OCI-LY7 (cell line): Measurements from ENCODE around the gene OPRL1. TPM values are rescaled to one million over a fixed set of nuclear protein-coding genes. Genes with fewer than 3 reads are reported as not detected.

Source experiments
- BruUV-seq: library from RNA; stranded (reverse); fragments of 400-500 nt; replicated peaks from 2 replicates; lab custom pipeline; 2021; lab: Mats Ljungman, UMichigan
- CTCF ChIA-PET: fragments of 300-600 bp; sonication (Branson Sonifier 250); formaldehyde crosslinking; loops from one replicate; lab custom pipeline; 2022; ENCODE audit warnings: antibody characterized with exemption; ENCODE audit not compliant: unreplicated experiment; lab: Charles Lee
- POLR2A ChIA-PET: fragments of 300-600 bp; sonication (Branson Sonifier 250); formaldehyde crosslinking; loops from one replicate; lab custom pipeline; 2022; ENCODE audit warnings: antibody characterized with exemption; lab: Charles Lee
- DNase-seq: peaks from one replicate; pipeline ENCODE4 v3.0.0-alpha.2; 2015; ENCODE audit warnings: low spot score
- H2AFZ ChIP-seq: fragments of 200-600 bp; sonication (generic), shearing (Covaris generic); 2 replicates; pipeline ENCODE4 v1.6.1; 2014; ENCODE audit warnings: mild to moderate bottlenecking, antibody characterized with exemption, low read length, moderate library complexity
- H3K27ac ChIP-seq: fragments of 200-600 bp; sonication (generic); 2 replicates; pipeline ENCODE4 v1.5.1; 2014; ENCODE audit warnings: mixed run types, low read depth, mild to moderate bottlenecking, moderate library complexity, low read length, inconsistent platforms; ENCODE audit not compliant: poor library complexity, severe bottlenecking
- H3K36me3 ChIP-seq: fragments of 200-600 bp; sonication (generic); 2 replicates; pipeline ENCODE4 v1.6.1; 2014; ENCODE audit warnings: mild to moderate bottlenecking, antibody characterized with exemption, low read length, moderate library complexity, mixed read lengths; ENCODE audit not compliant: insufficient read depth
- H3K4me1 ChIP-seq: fragments of 200-600 bp; sonication (generic); 2 replicates; pipeline ENCODE4 v1.5.1; 2014; ENCODE audit warnings: mild to moderate bottlenecking, low read length; ENCODE audit not compliant: insufficient read depth, poor library complexity, severe bottlenecking
- H3K4me2 ChIP-seq: fragments of 200-600 bp; sonication (generic); 2 replicates; pipeline ENCODE4 v1.6.1; 2014; ENCODE audit warnings: mild to moderate bottlenecking, low read length
- H3K4me3 ChIP-seq: fragments of 200-600 bp; sonication (generic); 2 replicates; pipeline ENCODE4 v1.5.1; 2014; ENCODE audit warnings: mild to moderate bottlenecking, low read depth, low read length; ENCODE audit not compliant: poor library complexity, severe bottlenecking
- H3K79me2 ChIP-seq: fragments of 200-600 bp; sonication (generic); 2 replicates; pipeline ENCODE4 v1.6.1; 2016; ENCODE audit warnings: low read depth, mild to moderate bottlenecking, low read length, moderate library complexity, mixed read lengths; ENCODE audit not compliant: insufficient read depth
- H3K9me2 ChIP-seq: fragments of 200-600 bp; sonication (generic); 2 replicates; pipeline ENCODE4 v1.6.1; 2016; ENCODE audit warnings: mild to moderate bottlenecking, low read length, mixed read lengths; ENCODE audit not compliant: insufficient read depth
- H3K9me3 ChIP-seq: fragments of 200-600 bp; sonication (generic); 2 replicates; pipeline ENCODE4 v1.6.1; 2014; ENCODE audit warnings: mild to moderate bottlenecking, mixed run types, low read length, mixed read lengths
- H4K20me1 ChIP-seq: fragments of 200-600 bp; sonication (generic); 2 replicates; pipeline ENCODE4 v1.6.1; 2014; ENCODE audit warnings: mild to moderate bottlenecking, antibody characterized with exemption, low read length, moderate library complexity, mixed read lengths; ENCODE audit not compliant: insufficient read depth
- EZH2phosphoT487 ChIP-seq: fragments of 200-600 bp; sonication (generic); IDR thresholded peaks from 2 replicates; pipeline ENCODE4 v1.6.1; 2018; ENCODE audit warnings: low read depth, borderline replicate concordance, mild to moderate bottlenecking, mixed run types, antibody characterized with exemption, low read length, moderate library complexity, mixed read lengths
- intact Hi-C: fragments of 100-400 bp; cut with micrococcal nuclease; formaldehyde crosslinking; loops from one replicate; pipeline ENCODE4 v1.10.0; 2022; ENCODE audit not compliant: unreplicated experiment
- total RNA-seq, 2 experiments: library from RNA; depleted of rRNA in 1 of 2; stranded (reverse); fragments of >200 nt in 1 of 2; shearing (Covaris generic) in 1 of 2; gene quantifications; 2 replicates each; pipeline ENCODE4 v1.2.3, GENCODE V29; 2014 to 2022
- TF ChIP-seq, protein P1 (sequence below): fragments of 200-600 bp; sonication (generic); conservative IDR thresholded peaks from 2 replicates; pipeline ENCODE4 v1.5.1; 2014; ENCODE audit warnings: mild to moderate bottlenecking, antibody characterized with exemption, low read length, moderate library complexity, mixed read lengths

Gene OPRL1
- total RNA-seq, 2 experiments from 2014 or later: 6.4 to 7.6 TPM

DNA sequence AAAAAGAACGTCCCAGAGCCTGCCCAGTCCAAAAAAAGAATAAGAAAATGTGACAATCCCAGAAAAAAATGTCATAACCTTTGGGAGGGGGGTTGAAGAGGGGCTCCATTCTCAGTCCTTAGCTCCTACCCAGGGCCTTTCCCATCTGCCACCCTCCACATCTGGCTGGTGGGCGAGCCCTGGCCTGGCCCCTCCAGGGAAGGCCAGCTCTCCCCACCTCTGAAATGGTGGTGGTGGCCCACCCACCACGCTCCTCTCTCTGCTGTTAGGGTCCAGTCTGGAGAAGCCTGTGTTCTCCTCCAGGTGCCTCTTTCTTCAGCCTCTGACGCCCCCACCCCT lies 979 bp upstream of the OPRL1 start:
- CTCF ChIA-PET: no interaction called here
- H4K20me1 ChIP-seq: no peaks in the 10 kb centered on the region

DNA sequence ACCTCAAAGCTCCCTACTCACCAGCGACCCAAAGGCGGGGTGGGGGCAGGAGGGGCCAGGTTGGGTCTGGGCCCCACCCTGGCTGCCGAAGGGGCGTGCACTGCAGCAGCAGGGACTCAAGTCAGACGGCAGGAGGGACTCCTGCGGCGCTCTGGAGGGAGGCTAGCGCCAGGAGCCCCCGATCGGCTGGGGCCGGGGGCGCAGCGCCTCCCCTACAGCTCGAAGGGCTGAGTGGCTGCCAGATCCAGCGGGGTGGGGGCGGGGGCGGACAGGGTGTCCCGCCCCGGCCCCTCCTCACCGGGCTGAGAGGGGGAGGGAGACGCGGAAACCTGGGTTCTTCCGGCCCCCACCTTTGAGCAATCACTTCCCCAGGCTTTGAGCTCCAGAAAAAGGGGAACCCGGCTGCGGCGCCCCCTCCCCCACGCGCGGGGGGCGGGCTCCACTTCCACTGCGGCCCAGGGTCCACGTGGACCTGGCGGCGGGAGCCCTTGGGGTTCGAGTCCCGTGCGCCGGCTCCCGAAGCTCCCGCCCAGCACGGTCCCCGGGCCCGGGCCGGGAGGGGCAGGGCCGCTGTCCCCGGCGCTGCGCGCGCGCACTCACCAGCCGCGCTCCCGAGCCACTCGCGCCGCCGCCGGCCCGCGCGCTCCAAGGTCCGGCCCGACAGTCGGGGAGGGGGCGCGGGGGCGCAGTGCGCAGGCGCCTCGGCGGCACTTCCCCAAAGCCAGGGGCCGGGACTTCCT lies 439 bp upstream of the OPRL1 start, which contains the start of gene RGS19:
TSS of gene RGS19 (minus strand) at position 246 of the 740 bp plus-strand sequence. CDS start 2,632 bp downstream, outside the sequence.
- Histone ChIP-seq H3K4me2 (peak within 1 kb of the TSS; percentile 90), H3K79me2 (peaks cover 13% of the 10 kb centered on the region; the same call in 1 of the 2 replicates), H3K36me3 (peaks cover 15% of the 10 kb centered on the region; the same call in 1 of the 2 replicates), H3K4me3 (peak within 1 kb of the TSS; percentile 94), H2AFZ (peak within 1 kb of the TSS; percentile 33; the same call in 1 of the 2 replicates), H4K20me1 (no peaks in the 10 kb centered on the region), H3K9me2 (no peaks in the 10 kb centered on the region), H3K4me1 (peaks cover 44% of the 10 kb centered on the region), H3K9me3 (no peaks in the 10 kb centered on the region), H3K27ac (peak within 1 kb of the TSS; percentile 97)
- TF ChIP-seq EZH2phosphoT487: no peak
- TF ChIP-seq, protein P1, sequence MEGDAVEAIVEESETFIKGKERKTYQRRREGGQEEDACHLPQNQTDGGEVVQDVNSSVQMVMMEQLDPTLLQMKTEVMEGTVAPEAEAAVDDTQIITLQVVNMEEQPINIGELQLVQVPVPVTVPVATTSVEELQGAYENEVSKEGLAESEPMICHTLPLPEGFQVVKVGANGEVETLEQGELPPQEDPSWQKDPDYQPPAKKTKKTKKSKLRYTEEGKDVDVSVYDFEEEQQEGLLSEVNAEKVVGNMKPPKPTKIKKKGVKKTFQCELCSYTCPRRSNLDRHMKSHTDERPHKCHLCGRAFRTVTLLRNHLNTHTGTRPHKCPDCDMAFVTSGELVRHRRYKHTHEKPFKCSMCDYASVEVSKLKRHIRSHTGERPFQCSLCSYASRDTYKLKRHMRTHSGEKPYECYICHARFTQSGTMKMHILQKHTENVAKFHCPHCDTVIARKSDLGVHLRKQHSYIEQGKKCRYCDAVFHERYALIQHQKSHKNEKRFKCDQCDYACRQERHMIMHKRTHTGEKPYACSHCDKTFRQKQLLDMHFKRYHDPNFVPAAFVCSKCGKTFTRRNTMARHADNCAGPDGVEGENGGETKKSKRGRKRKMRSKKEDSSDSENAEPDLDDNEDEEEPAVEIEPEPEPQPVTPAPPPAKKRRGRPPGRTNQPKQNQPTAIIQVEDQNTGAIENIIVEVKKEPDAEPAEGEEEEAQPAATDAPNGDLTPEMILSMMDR: peak; percentile 23; the same call in 1 of the 2 replicates
- DNase-seq: peak; percentile 87
- POLR2A ChIA-PET: interaction anchor here (0.6 to 1.2 kb wide), 4 partner anchors 10 to 36 kb away, joined by 3 to 5 read pairs (median 5); no protein-coding TSS in a partner anchor
- no TSS peak for BruUV-seq
- CTCF ChIA-PET: interaction anchor here (1.2 kb wide), 1 partner anchor 20 kb away, joined by 7 read pairs; no protein-coding TSS in a partner anchor
- intact Hi-C loops: loop anchor here (2.0 to 5.0 kb wide), 4 partner anchors 17 to 452 kb away; partner anchors contain the start of genes GMEB2, PRPF6 and TCEA2

More for the DNA sequence above, 979 bp upstream of the OPRL1 start:
- H2AFZ ChIP-seq: no peak overlapping the region
- H3K79me2 ChIP-seq: peaks cover 13% of the 10 kb centered on the region; the same call in 1 of the 2 replicates
- no peaks in the 10 kb centered on the region for H3K9me3 ChIP-seq
- intact Hi-C loops: loop anchor here (2.0 to 5.0 kb wide), 4 partner anchors 16 to 452 kb away; partner anchors contain the start of genes GMEB2, PRPF6 and TCEA2
- no peaks in the 10 kb centered on the region for H3K9me2 ChIP-seq
- POLR2A ChIA-PET: interaction anchor here (0.6 to 1.2 kb wide), 2 partner anchors 17 to 21 kb away, joined by 3 to 5 read pairs; no protein-coding TSS in a partner anchor
- BruUV-seq: no TSS peak
- H3K4me3 ChIP-seq: peak overlapping the region; percentile 94
- H3K4me1 ChIP-seq: peaks cover 44% of the 10 kb centered on the region
- TF ChIP-seq, protein P1: no peak
- no peak for DNase-seq
- peaks cover 21% of the 10 kb centered on the region; the same call in 1 of the 2 replicates for H3K36me3 ChIP-seq
- peak overlapping the region; percentile 97 for H3K27ac ChIP-seq
- H3K4me2 ChIP-seq: peak overlapping the region; percentile 90
